Renal pelvis (tissue), 4 donors: ENCODE results near the gene TRPC3. TPM values are rescaled to one million over a fixed set of nuclear protein-coding genes. Genes with fewer than 3 reads are reported as not detected.

Experiments
- DNase-seq: peaks from one replicate; pipeline ENCODE4 v3.0.0-alpha.2; 2013
- polyA plus RNA-seq, 3 donors: library from polyadenylated mRNA; unstranded; fragments of 120-200 nt; gene quantifications; one replicate each; pipeline ENCODE4 v1.2.1, GENCODE V29; 2013; ENCODE audit not compliant: insufficient read length in 3 of 3

TRPC3 gene
- polyA plus RNA-seq, 3 donors: 0.81 to 1.3 (median 1.1) TPM

DNA sequence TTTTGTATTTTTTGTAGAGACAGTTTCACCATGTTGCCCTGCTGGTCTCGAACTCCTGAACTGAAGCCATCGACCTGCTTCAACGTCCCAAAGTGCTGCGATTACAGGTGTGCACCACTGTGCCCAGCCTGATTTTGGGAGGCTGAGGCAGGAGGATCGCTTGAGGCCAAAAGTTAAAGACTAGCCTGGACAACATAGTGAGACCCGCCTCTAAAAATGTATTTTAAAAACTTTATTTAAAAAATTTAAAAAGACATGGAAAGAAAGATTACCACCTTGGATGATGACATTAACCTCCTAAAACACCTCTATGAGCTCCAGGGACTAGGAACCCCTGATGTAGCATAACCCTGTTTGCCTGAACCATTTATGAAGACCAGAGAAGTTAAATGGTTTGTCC lies 75.8 kb downstream of the TRPC3 start:
- DNase-seq: no peak

DNA sequence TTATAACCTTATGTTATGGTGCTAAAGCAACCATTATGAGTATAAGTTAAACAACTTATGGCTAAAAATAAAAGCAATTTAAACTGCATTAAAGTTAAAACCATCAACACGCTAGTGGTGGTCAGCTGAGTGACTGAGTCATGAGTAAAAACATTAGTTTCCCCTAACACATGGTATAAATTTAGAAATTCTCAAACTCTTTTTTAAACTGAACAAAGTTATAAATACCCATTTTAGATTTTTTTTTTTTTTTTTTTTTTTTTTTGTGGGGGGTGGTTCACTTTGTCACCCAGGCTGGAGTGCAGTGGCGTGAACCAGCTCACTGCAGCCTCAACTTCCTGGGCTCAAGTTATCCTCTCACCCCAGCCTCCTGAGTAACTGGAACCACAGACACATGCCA lies 76.2 kb downstream of the TRPC3 start:
- no peak for DNase-seq

DNA sequence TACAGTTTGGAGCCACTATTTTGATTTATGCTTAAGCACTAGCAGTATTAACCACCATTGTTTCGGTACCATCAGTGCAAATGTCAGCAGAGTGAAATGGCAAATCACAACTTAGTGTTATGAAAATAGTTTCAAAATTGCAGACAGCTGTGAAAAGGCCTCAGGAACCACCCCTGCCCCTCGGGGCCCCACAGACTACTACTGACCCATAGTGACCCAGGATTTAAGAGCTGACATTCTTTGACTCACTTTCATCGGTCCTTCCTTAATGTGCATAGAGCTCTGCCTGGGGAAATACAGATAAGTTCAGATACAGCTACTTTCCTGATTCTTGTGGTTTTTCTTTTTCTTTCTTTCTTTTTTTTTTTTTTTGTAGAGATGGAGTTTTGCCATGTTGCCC lies 78.3 kb downstream of the TRPC3 start:
- DNase-seq: no peak

DNA sequence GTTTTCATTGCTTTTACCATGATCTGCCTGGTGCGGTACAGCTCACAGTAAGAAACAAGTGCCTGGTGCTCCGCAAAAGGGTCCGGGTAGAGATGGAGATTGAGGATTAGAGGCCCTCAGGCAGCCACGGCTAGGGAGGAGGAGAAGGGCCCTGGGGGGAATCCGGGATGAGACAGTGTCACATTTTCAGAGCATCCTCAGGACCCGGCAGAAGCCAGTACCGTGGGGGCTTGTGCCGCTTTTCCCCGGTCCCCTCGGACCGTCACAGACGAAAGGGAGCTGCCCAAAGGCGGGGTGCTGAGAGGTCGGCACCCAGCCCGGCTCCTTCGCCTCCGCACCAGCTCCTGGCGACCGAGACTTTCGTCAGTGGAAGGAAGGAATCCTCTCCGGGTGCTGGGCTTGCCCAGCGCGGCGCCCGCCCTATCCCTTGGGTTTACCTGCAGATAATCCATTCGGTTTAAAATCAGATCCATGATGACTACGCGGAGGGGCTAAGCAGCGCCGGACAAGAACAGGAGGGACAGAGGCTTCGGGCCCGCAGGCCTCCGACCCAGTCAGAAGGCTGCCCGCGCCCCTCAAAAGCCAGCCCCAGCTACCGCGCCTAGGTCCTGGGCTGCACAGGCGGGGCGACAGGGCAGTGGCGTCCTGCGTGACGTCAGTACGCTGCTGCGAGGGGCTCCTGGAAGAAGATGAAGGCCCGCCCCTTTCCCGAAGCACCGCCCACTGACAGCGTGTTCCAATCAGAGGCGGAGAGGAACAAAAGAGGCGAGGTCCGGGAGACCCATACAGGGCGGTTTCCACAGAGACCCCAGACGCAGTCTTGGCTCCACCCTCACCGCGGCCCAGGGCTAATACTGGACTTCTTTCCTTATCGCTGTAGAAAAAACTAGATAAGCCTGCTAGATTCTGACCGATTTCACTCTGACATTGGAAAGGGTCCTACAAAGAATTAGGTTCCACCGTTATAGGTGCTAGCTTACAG lies 81.7 kb downstream of the TRPC3 start, which contains the start of gene BBS7:
BBS7 (minus strand) TSS at position 634 of the 982 bp plus-strand sequence; CDS start at position 473, 161 bp downstream.
- DNase-seq: peak; percentile 99

DNA sequence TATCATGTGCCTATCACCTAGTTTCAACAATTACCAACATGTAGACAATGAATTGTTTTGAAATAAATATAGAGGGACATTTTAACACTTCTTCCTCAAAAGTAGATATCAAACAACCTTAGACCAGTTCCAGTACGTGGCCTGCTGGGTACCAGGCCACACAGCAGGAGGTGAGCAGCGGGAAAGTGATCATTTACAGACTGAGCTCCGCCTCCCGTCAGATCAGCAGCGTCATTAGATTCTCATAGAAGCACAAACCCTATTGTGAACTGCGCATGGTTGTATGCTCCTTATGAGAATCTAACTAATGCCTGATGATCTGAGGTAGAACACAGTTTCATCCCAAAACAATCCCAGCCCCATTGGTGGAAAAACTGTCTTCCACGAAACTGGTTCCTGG lies 88.1 kb downstream of the TRPC3 start:
- no peak for DNase-seq

DNA sequence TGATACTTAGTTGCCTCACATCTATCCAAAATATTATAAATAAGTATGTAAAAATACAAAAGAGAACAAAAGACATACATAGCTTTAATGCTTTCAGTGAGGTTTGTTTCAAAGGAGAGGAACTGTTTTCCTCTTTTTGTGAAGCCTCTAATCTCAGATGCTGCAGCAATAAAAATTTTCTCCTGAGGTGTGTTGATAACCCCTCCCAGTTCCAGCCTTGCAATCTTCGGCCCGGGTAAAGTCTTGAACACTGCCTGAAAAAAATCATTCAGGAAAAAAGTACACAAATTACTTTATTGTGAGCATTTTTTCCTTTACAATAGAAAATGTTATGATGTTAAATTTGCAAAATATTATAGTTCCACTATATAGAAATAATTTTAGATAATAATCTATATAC lies 90.4 kb downstream of the TRPC3 start:
- DNase-seq: no peak

DNA sequence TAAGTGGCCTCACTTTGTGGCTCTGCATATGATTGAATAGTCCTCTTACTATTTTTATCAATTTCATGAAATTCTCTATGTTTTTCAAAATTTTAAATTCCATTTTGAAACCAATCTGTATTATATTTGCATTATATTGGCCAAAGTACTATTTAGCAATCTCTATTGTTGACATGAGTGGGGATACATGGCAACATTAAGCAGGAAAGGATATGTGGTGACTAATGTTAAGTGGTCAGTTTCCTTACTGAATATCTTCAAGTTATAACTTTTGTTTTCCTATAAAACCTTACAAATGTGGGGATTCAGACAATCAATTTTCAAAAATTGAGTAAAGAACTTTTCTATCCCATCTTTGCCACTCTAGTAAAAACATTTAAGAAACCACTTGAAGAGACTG lies 91.7 kb downstream of the TRPC3 start:
- DNase-seq: no peak

DNA sequence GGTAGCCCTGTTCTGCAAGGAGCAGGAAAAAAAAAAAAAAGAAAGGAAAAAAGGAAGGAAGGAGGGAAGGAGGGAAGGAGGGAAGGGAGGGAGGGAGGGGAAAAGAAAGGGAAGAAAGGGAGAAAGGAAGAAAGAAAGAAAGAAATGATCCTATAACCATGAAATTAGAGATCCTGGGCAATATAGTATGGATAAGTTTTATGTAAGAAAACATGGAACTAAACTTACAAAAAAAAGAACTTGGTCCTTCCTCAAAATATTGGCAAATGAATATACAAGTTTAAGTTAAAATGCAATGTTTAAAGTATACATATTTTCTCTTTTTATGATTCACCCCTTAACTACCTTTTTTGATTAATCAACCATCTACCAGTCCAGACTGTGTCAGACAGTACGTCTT lies 100.5 kb downstream of the TRPC3 start:
- no peak for DNase-seq

DNA sequence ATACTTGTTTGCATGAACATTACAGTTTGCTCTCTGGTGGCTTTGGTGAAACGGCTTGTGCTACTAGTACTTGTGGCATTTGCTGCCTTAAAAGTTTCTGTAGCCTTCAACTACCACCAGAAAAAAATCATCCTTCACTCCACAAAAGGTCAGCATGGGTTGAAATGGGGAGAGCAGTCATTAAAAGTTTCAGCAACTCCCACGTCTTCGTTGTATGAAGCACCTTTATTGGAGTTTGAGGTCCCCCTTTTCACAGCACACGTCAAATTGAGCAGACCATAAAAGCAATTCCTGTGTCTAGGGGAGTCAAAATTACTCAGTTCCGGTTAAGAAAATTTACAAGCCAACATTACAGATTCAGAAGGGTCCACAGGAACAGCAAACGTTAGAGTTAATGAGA lies 105.2 kb downstream of the TRPC3 start:
- DNase-seq: no peak

DNA sequence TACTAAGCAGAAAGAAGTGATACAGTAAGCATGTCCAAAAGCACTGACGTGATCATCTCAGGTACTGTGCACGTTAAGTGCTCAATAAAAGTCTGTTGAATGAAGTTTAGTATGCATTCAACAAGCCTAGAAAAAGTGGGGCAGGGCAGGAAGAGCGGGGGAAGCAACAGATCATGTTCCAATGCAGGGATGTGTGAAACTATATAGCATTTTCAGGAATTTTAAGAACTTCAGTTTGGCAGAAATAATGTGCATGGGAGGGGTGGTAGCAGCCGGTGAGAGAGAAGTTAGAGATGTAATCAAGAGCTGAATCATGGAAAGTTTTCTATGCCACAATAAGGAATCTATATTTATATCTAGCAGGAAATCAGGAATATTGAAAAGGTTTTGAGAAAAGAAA lies 109.0 kb downstream of the TRPC3 start:
- DNase-seq: no peak

DNA sequence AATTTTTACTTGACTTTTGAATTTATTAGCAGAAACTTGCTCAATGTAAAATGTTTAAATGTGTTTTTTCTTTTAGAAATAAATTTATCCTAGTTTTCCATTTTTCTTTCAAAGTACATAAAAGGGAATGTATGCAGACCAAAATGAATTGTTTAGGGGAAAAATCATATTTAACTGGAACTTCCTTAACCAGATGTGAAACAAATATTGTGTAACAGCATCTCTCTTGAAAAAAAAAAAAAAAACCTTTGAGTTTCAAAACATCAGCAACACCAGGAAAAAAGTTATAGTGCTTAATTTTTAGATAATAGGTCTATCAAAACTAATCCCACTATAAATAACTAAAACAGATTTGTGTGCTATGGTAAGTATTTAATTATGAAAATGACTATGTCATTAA lies 113.7 kb downstream of the TRPC3 start:
- DNase-seq: no peak

DNA sequence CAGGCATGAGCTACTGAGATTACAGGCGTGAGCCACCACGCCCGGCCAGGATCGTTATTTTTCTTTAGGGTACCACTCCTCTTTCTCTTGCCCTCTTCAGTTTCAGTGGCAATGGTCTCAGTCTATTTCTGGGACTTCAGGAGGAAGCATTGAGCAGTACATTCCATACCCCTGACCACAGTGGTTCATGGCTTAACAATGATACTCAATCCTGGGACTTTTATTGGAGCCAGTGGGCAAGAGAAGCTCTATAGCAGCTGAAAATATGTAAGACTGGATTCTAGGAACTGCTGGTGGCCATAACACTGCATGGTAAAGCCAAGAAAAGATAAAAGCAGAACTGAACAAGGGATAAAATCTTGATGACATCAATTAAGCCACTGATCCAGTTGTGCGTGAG lies 122.3 kb downstream of the TRPC3 start:
- no peak for DNase-seq

Other genes with a start within 250 kb of the TRPC3 start
- gene SMIM43, start 186.9 kb downstream of the TRPC3 start, polyA plus RNA-seq: under 1 TPM; 0.44 to 0.78 (median 0.65) TPM
- gene EXOSC9, start 150.7 kb downstream of the TRPC3 start, polyA plus RNA-seq: 10 to 100 TPM; 47.9 to 64.9 (median 55.0) TPM
- 10 to 100 TPM; 26.7 to 36.6 (median 35.9) TPM for gene CCNA2, start 128.2 kb downstream of the TRPC3 start, polyA plus RNA-seq
- 10 to 100 TPM; 22.5 to 28.4 (median 24.0) TPM for gene BBS7, start 81.6 kb downstream of the TRPC3 start, polyA plus RNA-seq
- gene BLTP1, start 200.3 kb upstream of the TRPC3 start, polyA plus RNA-seq: 10 to 100 TPM; 77.8 to 94.6 (median 84.9) TPM